Daoy (cell line): ENCODE measurements around the gene NDUFB5. TPM values are rescaled to one million over a fixed set of nuclear protein-coding genes. Genes with fewer than 3 reads are reported as not detected.

ENCODE experiments used
- total RNA-seq: library from RNA; depleted of rRNA; stranded (reverse); fragments of >200 nt; shearing (Covaris generic); gene quantifications from 2 replicates; pipeline ENCODE4 v1.2.3, GENCODE V29; 2014; rRNA removed

NDUFB5 gene
- total RNA-seq, 1 experiment from 2014 or later: 243 TPM

Other genes with a start within 250 kb of the NDUFB5 start
- 42.4 and 47.8 TPM in 2 replicates for gene GNB4, start 153.3 kb upstream of the NDUFB5 start, total RNA-seq
- gene ACTL6A, start 41.9 kb upstream of the NDUFB5 start, total RNA-seq: 288 and 441 TPM in 2 replicates
- 123 and 134 TPM in 2 replicates for gene MRPL47, start 156 bp upstream of the NDUFB5 start, total RNA-seq
- 6.5 and 14.1 TPM in 2 replicates for gene USP13, start 48.2 kb downstream of the NDUFB5 start, total RNA-seq